Measurements from ENCODE around the gene RORC.
A peak's percentile ranks its signal among the peaks of the same experiment; 100 is the strongest.
"Not testable (repeated sequence)": the region's sequence is repeated elsewhere in the genome, so short reads cannot be mapped to it uniquely, and the experiment has no call there.

RORC gene

DNA sequence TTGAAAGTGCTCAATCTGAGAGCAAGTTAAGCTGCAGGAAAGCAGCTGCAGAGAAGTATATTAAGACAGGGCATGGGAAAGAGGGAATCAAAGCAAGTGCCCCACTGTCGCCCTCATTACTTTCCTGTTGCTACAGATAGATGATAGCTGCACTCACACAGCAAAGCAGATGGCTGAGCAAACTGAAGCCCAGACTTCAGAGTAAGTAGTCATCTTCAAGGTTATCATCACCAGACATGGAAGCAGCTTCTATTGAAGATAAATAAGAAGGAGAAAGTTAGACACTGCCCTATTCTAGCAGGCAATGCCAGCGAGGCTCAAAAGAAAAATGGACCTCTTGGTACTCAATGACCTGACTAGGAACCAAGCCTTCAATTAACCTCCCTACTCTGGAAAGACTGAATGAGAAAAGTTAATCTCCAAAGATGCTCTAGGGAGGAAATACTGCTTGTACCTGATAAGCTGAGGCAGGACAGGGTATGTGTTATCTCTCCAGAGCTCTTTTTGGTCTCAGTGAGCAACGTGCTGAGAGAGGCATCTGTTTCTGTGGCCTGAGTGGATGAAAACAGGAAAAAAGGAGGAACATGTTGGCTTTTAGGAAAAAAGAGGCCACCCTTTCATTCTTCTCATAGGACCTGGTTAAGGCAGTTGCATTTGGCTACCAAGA, 57.2 kb downstream of the RORC start:
- DNase-seq (ENCODE audit: low read depth), result peak; percentile 44

DNA sequence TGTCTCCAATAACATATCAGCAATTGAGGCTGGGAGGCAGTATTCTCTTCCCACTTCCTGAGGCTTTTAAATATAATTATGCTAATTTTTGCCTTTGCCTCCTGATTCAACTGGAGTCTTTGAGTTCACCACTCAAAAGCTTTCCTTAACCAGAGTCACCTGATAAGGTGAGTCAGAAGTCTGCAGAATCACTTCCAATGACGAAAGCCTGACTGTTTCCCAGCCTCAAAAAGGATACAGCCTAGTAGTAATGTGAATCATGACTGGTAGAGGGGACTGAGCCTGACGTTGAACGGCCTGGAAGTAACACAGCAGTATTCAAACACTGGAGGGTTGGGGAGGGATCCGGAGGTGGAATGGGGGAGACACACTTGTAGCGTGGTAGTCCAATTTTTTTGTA, 57.9 kb downstream of the RORC start:
- DNase-seq (ENCODE audit: low read depth), result no peak

DNA sequence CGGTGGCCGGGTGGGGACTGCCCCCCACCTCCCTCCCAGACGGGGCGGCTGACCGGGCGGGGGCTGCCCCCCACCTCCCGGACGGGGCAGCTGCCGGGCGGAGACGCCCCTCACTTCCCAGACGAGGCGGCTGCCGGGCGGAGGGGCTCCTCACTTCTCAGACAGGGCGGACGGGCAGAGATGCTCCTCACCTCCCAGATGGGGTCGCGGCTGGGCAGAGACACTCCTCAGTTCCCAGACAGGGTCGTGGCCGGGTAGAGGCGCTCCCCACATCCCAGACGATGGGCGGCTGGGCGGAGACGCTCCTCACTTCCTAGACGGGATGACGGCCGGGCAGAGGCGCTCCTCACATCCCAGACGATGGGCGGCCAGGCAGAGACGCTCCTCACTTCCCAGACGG, 62.3 kb downstream of the RORC start:
- DNase-seq (ENCODE audit: low read depth), result not testable (repeated sequence)

DNA sequence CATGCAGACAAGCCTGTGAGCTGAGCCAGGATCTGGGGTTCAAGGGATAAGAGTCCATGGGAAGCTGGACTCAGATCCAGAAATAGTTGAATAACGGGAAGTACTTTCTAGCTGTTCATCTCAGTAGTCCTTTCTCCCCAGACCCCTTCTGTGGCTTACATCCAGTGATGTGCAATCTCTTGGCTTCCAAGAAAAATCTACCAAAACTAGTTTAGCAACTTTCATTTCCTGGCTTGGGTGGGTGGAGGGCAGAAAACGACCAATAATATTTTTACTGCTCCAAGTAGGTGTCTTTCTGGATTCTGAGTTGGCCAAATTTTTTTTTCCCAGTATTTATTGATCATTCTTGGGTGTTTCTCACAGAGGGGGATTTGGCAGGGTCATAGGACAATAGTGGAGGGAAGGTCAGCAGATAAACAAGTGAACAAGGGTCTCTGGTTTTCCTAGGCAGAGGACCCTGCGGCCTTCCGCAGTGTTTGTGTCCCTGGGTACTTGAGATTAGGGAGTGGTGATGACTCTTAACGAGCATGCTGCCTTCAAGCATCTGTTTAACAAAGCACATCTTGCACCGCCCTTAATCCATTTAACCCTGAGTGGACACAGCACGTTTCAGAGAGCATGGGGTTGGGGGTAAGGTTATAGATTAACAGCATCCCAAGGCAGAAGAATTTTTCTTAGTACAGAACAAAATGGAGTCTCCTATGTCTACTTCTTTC, 63.1 kb downstream of the RORC start:
- DNase-seq (ENCODE audit: low read depth), result not testable (repeated sequence)

DNA sequence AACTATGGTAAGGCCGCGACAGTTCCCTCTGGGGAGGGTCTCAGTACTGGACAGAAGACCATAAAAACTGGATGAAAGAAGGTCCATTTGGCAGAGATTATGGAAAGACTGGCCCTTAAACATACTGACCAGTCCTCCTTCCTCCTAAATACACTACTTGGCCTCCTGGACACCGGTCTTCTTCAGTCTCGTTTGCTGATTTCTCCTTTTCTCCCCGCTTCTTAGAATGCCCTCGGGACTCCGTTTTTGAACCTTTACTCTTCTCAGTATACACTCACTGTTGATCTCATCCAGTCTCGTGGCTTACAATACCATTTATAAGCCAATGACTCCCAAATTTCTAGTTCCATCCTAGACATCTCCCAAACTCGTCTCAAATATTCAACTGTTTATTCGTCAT, 67.6 kb downstream of the RORC start:
- no peak for DNase-seq (ENCODE audit: low read depth)

DNA sequence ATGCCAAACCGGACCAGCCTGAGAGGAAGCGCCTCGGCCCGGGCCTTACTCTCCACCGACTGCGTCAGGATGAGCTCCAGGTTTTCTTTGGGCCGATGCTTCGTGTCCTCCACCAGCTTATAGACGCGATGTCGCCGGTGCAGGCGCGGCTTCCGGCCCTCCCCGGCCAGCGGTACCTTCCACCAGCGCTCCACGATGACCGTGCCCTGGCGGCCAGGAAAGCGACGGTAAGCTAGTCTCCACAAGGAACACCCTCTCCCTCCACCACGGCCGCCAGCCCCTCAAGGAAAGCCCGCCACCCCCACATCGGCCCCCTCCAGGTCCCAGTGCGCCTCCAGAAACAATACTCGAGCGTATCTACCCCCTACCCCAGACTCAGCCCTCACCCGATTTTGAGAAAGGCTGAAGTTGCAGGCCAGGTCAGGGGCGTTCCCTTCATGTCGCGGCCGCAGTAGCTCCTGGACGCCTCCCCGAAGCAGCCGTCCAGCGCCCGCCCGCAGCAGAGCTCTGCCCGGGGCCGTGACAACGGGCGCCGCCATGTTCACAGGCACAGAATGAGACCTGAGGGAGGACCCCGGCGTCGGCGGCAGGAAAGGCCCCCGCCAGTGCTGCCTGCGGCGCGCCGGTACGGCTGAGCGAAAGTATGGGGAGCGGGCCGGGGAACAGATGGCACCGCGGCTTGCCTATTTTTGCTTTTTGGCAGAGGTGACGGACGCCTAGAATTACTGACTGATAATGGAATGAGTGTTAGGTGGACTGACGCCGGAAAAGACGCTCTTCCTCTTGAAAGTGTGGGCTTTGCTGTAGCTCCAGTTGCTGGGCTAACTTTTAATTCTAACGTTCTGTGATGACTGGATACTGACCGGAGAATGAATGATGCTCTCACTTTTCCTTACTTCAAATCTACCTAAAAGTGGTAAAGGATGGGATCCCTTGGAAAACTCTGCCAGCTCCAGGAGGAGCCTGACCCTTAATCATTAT, 68.4 kb downstream of the RORC start, which contains the start of gene MRPL9:
Gene MRPL9, minus strand, starts transcription at position 556 of the 981 bp plus-strand sequence. Its CDS starts 17 bp downstream, at position 539.
- DNase-seq (ENCODE audit: low read depth), result no peak

DNA sequence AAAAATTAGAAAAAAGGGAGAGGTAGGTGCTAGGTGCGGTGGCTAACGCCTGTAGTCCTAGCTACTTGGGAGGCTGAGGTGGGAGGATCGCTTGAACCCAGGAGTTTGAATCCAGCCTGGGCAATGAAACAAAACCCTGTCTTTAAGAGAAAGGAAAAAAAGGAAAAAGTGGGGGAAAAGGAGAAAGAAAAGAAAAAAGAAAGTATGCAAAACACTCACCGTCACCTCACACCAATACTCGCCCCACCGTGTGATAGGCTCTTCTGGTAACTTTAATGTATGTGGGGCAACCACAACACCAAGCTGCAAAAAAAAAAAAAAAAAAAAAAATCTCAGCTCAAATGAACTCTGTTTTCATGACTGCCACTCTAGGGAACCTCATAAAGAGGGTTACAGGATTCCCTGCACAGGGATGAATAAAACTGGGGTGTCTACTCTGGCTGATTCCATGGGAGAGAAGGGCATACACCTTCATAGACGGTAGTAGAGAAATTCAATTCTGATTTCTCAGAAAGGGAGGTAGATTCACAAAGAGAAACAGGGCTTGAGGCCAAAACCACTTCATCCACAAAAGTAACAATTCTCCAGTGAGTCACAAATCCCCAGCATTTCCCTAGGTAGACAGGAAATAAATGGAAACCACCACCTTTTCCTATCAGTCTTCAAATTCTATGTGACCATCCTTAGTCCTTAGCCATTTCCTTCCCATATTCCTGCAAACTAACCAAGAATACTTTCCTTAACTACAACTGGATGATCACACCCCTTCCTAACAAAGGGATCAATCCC, 70.8 kb downstream of the RORC start:
- no peak for DNase-seq (ENCODE audit: low read depth)

DNA sequence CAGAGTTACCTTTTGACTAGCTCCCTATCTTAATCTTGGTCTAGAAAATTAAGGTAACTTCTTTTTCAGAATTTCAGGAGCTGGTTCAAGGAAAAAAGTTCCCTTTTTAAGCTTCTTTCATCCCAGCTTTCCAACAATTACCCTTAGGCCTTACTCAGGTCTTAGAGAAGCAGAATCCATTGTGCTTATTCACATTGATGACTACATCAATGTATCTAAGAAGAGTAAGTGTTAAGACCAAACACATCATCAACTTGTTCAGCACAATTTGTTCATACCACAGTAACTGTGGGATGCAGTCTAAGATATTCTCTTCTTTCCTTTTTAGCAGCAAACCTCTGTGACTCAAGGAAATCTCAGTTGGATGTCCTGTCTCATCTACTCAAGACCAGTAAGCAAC, 72.4 kb downstream of the RORC start:
- no peak for DNase-seq (ENCODE audit: low read depth)

DNA sequence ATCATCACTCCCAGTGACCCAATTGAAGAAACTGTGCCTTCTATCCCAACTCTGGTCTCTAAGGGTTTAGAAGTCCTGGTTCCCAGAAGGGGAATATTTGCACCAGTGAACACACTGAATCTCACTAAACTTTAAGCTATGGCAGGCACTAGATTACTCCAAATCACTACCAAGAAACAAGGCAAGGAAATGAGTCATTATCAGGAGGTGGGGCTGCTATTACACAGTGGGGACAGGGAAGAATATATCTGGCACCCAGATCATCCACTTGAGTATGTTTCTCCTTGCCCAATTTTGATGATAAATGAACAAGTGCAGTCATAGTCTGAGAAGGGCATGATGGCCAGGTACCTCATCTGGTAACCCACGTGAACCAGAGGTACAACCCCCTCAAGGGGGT, 75.3 kb downstream of the RORC start:
- DNase-seq (ENCODE audit: low read depth), result no peak

Data from CMK (cell line).